Gastrocnemius medialis (tissue), 4 donors: Measurements from ENCODE around the gene IFT122. TPM values are rescaled to one million over a fixed set of nuclear protein-coding genes. Genes with fewer than 3 reads are reported as not detected.

Experiments
- ATAC-seq, 2 donors: fragments of 150-250 bp; one replicate each; pipeline ENCODE4 v1.9.1; 2016
- DNase-seq, 2 donors: peaks; one replicate each; pipeline ENCODE4 v3.0.0-alpha.2; 2019
- H3K27ac ChIP-seq, 4 donors: fragments of 200-600 bp; sonication (generic); 1 replicate in 1 of 4; 2 replicates in 3 of 4; pipeline ENCODE4 v1.5.1; 2016 to 2018; ENCODE audit warnings: mild to moderate bottlenecking in 2 of 4, moderate library complexity in 1 of 4
- H3K27me3 ChIP-seq, 3 donors: fragments of 200-600 bp; sonication (generic) in 2 of 3; 1 replicate in 1 of 3; 2 replicates in 2 of 3; pipeline versions ENCODE4 v1.5.1 to v1.6.0; 2016 to 2019; ENCODE audit warnings: mild to moderate bottlenecking in 1 of 3, moderate library complexity in 1 of 3
- H3K36me3 ChIP-seq, 2 donors: fragments of 200-600 bp; sonication (generic) in 1 of 2; one replicate each; pipeline ENCODE4 v1.5.1; 2017 to 2018
- H3K4me1 ChIP-seq, 2 donors: fragments of 200-600 bp; sonication (generic) in 1 of 2; one replicate each; pipeline ENCODE4 v1.5.1; 2016 to 2017; ENCODE audit warnings: mild to moderate bottlenecking in 2 of 2
- H3K4me3 ChIP-seq, 4 donors: fragments of 200-600 bp; sonication (generic) in 3 of 4; 1 replicate in 1 of 4; 2 replicates in 3 of 4; pipeline ENCODE4 v1.5.1; 2016 to 2019; ENCODE audit warnings: mild to moderate bottlenecking in 2 of 4
- H3K9me3 ChIP-seq, 3 donors: fragments of 200-600 bp; sonication (generic) in 2 of 3; 1 replicate in 1 of 3; 2 replicates in 2 of 3; pipeline ENCODE4 v1.5.1; 2016 to 2019
- CTCF ChIP-seq, 5 experiments: fragments of 450-650 bp in 3 of 5; fragments of 200-600 bp in 2 of 5; sonication (generic) in 2 of 5; IDR thresholded peaks in 4 of 5; conservative IDR thresholded peaks in 1 of 5; 1 replicate in 4 of 5; 2 replicates in 1 of 5; pipeline ENCODE4 v1.5.1; 2016 to 2019; ENCODE audit warnings: antibody characterized with exemption in 5 of 5, mild to moderate bottlenecking in 3 of 5, moderate library complexity in 3 of 5
- POLR2A ChIP-seq, 2 donors: fragments of 450-650 bp; IDR thresholded peaks; one replicate each; pipeline ENCODE4 v1.6.1; 2017; ENCODE audit warnings: antibody characterized with exemption in 2 of 2, mild to moderate bottlenecking in 2 of 2, moderate library complexity in 2 of 2
- in situ Hi-C, 4 donors: fragments of 200-750 bp; cut with MboI; loops; one replicate each; pipeline versions ENCODE4 v1.15.0 to v1.8.0; 2017; ENCODE audit warnings: low sequenced_read_pairs in 4 of 4
- intact Hi-C: fragments of 100-400 bp; cut with DNase I; formaldehyde crosslinking; loops from one replicate; pipeline ENCODE4 v1.15.1; 2023; ENCODE audit warnings: low total_unique reads
- total RNA-seq, 4 donors: library from RNA; depleted of rRNA; stranded (reverse); fragments of >200 nt; gene quantifications; one replicate each; pipeline versions ENCODE4 v1.1.0 to v1.2.3, GENCODE V29; 2016

Gene IFT122
- total RNA-seq, 4 donors from 2014 or later = 4.6 to 16.4 (median 5.9) TPM

- intact Hi-C loops = no loop called here
- no peak for ATAC-seq
- Histone ChIP-seq H3K4me3 (no peak overlapping the region), H3K27ac (no peak overlapping the region), H3K27me3 (no peaks in the 10 kb centered on the region), H3K36me3 (no peaks in the 10 kb centered on the region), H3K9me3 (no peaks in the 10 kb centered on the region), H3K4me1 (no peaks in the 10 kb centered on the region)
- in situ Hi-C loops = no loop called here
- TF ChIP-seq POLR2A (IDR thresholded peaks at IDR 0.05) (no peak), CTCF (IDR thresholded peaks at IDR 0.05 in 4 of 5, conservative IDR thresholded peaks at IDR 0.05 in 1 of 5) (no peak)
- DNase-seq = no peak
Measured at GRCh38 chr3:129463716-129464115, 23.7 kb downstream of the IFT122 start.

GRCh38 chr3:129467932-129468331, 27.9 kb downstream of the IFT122 start:
- Histone ChIP-seq H3K27ac (no peak overlapping the region), H3K4me3 (no peak overlapping the region), H3K9me3 (no peaks in the 10 kb centered on the region), H3K36me3 (no peaks in the 10 kb centered on the region), H3K4me1 (no peaks in the 10 kb centered on the region), H3K27me3 (no peaks in the 10 kb centered on the region)
- TF ChIP-seq CTCF (IDR thresholded peaks at IDR 0.05 in 4 of 5, conservative IDR thresholded peaks at IDR 0.05 in 1 of 5) (no peak), POLR2A (IDR thresholded peaks at IDR 0.05) (no peak)
- ATAC-seq (no peak), DNase-seq (no peak)
- intact Hi-C loops = no loop called here
- in situ Hi-C loops = no loop called here

- intact Hi-C loops = no loop called here
- TF ChIP-seq POLR2A (IDR thresholded peaks at IDR 0.05) (no peak), CTCF (IDR thresholded peaks at IDR 0.05 in 4 of 5, conservative IDR thresholded peaks at IDR 0.05 in 1 of 5) (no peak)
- in situ Hi-C loops = no loop called here
- Histone ChIP-seq H3K4me3 (no peak overlapping the region), H3K27ac (no peak overlapping the region), H3K9me3 (no peaks in the 10 kb centered on the region), H3K36me3 (no peaks in the 10 kb centered on the region), H3K27me3 (no peaks in the 10 kb centered on the region), H3K4me1 (no peaks in the 10 kb centered on the region)
- ATAC-seq (peak in 1 of 2 donors; percentile 24), DNase-seq (no peak)
Measured at GRCh38 chr3:129469026-129469425, 29.0 kb downstream of the IFT122 start.

DNA sequence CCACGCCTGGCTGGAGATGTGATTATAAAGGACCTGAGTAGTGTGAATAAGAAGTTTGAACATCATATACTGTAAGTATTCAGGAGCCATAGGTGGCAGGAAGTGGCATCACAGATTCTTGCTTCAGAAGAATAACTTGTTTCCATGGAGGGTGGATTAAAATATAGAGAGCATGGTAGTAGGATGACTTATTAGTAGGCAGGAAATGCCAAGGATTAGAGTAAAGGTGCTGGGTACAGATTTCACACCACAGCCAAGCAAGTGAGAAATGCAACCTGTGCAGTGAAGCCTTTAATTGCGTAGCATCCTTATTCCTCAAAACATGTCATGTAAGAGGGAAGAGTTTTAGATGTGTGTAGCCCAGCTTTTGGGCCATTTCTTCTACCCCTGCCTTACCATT, 30.8 kb downstream of the IFT122 start:
- H3K9me3 ChIP-seq = no peaks in the 10 kb centered on the region
- no peak overlapping the region for H3K27ac ChIP-seq
- intact Hi-C loops (no loop called here), in situ Hi-C loops (no loop called here)
- no peaks in the 10 kb centered on the region for H3K36me3 ChIP-seq
- H3K4me3 ChIP-seq = no peak overlapping the region
- DNase-seq (no peak), ATAC-seq (no peak)
- H3K27me3 ChIP-seq = no peaks in the 10 kb centered on the region
- H3K4me1 ChIP-seq = no peaks in the 10 kb centered on the region
- TF ChIP-seq CTCF (IDR thresholded peaks at IDR 0.05 in 4 of 5, conservative IDR thresholded peaks at IDR 0.05 in 1 of 5) = no peak
- TF ChIP-seq POLR2A (IDR thresholded peaks at IDR 0.05) = no peak

DNA sequence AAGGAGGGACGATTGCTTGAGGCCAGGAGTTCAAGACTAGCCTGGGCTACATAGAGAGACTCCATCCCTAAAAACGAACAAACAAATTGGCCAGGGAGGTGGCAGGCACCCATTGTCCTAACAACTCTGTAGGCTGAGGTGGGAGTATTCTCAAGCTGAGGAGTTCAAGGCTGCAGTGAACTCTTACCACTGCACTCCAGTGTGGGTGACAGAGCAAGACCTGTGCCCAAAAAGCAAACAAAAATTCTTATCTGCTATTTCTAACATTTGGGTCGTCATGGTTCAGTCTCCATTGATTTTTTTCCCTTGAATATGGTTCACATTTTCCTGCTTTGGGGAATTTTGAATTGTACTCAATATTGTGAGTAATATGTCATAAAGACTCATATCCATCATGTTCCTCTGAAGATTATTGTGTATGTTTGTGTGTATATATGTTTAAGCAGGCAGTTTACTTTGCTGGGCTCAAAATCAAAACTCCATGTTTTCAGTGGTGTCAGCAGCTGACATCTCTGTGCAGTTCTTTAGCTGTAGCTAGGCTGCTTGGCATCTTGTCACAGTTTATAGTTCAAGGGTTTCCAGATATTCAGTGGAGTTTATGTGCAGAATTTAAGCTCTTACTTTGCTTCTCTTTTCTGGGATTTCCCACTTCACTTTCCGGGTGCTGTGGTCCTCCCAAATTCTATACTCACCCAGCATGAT, 33.2 kb downstream of the IFT122 start:
- H3K27ac ChIP-seq = no peak overlapping the region
- intact Hi-C loops (no loop called here), in situ Hi-C loops (no loop called here)
- TF ChIP-seq CTCF (IDR thresholded peaks at IDR 0.05 in 4 of 5, conservative IDR thresholded peaks at IDR 0.05 in 1 of 5) (no peak), POLR2A (IDR thresholded peaks at IDR 0.05) (no peak)
- no peaks in the 10 kb centered on the region for H3K9me3 ChIP-seq
- DNase-seq (no peak), ATAC-seq (no peak)
- H3K4me1 ChIP-seq = no peaks in the 10 kb centered on the region
- no peaks in the 10 kb centered on the region for H3K27me3 ChIP-seq
- H3K4me3 ChIP-seq = no peak overlapping the region
- peaks cover 0 to 10% of the 10 kb centered on the region in 2 donors for H3K36me3 ChIP-seq
